ENCODE measurements around the gene FGF8. TPM values are rescaled to one million over a fixed set of nuclear protein-coding genes. Genes with fewer than 3 reads are reported as not detected.

Gene FGF8
- total and polyA plus RNA-seq, 2 donors (not counting 1 experiment from before 2014, with no cell fraction given): not detected

DNA sequence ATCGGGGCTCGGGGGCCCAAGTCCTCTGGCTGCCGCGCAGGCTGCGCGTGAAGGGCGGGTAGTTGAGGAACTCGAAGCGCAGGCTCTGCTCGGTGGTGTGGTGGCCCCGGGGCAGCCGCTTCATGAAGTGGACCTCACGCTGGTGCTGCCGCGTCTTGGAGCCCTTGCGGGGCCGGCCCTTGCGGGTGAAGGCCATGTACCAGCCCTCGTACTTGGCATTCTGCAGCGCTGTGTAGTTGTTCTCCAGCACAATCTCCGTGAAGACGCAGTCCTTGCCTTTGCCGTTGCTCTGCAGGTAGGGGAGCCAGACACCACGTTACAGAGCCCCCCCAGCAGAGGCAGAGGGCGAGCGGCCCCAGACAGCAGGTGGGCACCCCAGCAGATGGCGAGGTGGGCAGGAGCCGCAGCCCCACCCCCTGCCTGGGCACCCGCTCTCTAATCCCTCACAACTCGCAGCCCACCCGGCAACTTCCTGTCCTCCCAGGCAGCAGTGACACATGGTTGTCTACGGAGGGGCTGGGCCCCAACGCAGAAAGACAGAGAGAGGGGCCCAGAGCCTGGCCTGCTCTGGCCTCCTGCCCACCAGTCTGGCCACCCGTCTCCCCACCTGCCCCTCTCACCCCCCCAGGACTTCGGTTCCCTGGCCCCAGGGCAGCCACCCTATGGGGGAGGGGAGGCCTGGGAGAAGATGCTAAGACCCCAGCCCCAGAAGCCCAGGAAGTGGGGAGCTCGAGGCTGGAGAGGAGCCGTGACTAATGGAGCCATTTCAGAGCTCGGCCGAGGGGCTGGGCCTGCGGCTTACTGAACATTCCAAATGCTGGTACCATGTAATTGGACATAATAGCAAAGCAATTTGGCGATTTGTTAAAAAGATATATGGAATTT lies 5.3 kb downstream of the FGF8 start:
- Histone ChIP-seq H3K4me2 (ENCODE audit: extremely low read depth, insufficient read depth, low read length) (no peak overlapping the region), H3K27me3 (ENCODE audit: control insufficient read depth, insufficient read depth, low read length) (peaks cover 65% of the 10 kb centered on the region), H3K36me3 (ENCODE audit: control insufficient read depth, insufficient read depth, low read length) (no peaks in the 10 kb centered on the region), H3K9me3 (ENCODE audit: control insufficient read depth, insufficient read depth, low read depth, low read length) (no peaks in the 10 kb centered on the region), H3K9ac (ENCODE audit: insufficient read depth, low read length) (no peak overlapping the region), H3K27ac (ENCODE audit: insufficient read depth, low read length) (no peak overlapping the region), H3K4me1 (ENCODE audit: control insufficient read depth, extremely low read depth, insufficient read depth, low read length) (no peaks in the 10 kb centered on the region), H3K4me3 (replicated peaks in 1 of 4; ENCODE audit: control extremely low read depth in 1 of 4, insufficient read depth in 1 of 4, low read depth in 3 of 4, low read length in 4 of 4) (no peak overlapping the region), H4K20me1 (ENCODE audit: control insufficient read depth, extremely low read depth, insufficient read depth, low read length) (no peaks in the 10 kb centered on the region), H3K79me2 (ENCODE audit: control insufficient read depth, insufficient read depth, low read length) (no peaks in the 10 kb centered on the region), H2AFZ (ENCODE audit: low read length) (no peak overlapping the region)
- TF ChIP-seq, protein P1, sequence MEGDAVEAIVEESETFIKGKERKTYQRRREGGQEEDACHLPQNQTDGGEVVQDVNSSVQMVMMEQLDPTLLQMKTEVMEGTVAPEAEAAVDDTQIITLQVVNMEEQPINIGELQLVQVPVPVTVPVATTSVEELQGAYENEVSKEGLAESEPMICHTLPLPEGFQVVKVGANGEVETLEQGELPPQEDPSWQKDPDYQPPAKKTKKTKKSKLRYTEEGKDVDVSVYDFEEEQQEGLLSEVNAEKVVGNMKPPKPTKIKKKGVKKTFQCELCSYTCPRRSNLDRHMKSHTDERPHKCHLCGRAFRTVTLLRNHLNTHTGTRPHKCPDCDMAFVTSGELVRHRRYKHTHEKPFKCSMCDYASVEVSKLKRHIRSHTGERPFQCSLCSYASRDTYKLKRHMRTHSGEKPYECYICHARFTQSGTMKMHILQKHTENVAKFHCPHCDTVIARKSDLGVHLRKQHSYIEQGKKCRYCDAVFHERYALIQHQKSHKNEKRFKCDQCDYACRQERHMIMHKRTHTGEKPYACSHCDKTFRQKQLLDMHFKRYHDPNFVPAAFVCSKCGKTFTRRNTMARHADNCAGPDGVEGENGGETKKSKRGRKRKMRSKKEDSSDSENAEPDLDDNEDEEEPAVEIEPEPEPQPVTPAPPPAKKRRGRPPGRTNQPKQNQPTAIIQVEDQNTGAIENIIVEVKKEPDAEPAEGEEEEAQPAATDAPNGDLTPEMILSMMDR (conservative IDR thresholded peaks at IDR 0.05 in 1 of 2, IDR thresholded peaks at IDR 0.05 in 1 of 2; ENCODE audit: low read depth in 1 of 2, low read length in 2 of 2): no peak
- TF ChIP-seq EZH2 (IDR thresholded peaks at IDR 0.05; ENCODE audit: low read length, missing control alignments): no peak
- DNase-seq (ENCODE audit: low read depth in 2 of 2): no peak

DNA sequence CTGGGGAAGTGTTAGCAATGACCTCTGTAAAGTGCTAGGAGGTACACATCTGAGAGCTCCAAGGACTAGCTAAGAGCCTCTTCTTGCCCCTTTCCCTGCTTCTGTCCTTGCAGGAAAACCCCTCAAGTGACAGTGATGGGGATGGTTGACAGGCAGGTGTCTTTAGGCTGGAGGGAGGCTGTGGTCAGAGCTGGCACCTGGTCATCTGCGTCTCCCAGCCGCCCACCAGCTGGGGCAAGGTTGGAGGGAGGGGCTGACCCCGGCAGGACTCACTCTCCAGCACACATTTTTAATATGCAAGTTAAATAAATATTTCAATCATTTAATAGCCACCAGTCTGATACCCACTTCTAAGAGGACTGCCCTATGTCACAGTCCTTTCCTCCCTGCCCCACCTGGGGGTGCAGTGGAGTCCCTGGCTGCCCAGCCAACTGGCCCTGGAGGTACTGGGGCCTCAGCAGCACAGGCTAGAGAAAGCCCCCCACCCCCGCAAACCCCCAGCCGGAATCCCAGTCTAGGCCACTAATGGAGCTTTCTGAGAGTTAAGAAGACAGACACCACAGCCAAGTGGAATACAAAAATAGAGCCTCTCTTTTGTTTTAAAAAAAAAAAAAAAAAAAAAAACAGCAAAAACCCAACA lies 6.3 kb downstream of the FGF8 start:
- no peak for TF ChIP-seq EZH2 (IDR thresholded peaks at IDR 0.05; ENCODE audit: low read length, missing control alignments)
- TF ChIP-seq, protein P1 (conservative IDR thresholded peaks at IDR 0.05 in 1 of 2, IDR thresholded peaks at IDR 0.05 in 1 of 2; ENCODE audit: low read depth in 1 of 2, low read length in 2 of 2): no peak
- no peak for DNase-seq (ENCODE audit: low read depth in 2 of 2)
- H3K9ac ChIP-seq (ENCODE audit: insufficient read depth, low read length): no peak overlapping the region
- no peak overlapping the region for H3K4me3 ChIP-seq (replicated peaks in 1 of 4; ENCODE audit: control extremely low read depth in 1 of 4, insufficient read depth in 1 of 4, low read depth in 3 of 4, low read length in 4 of 4)
- H3K4me2 ChIP-seq (ENCODE audit: extremely low read depth, insufficient read depth, low read length): no peak overlapping the region
- H3K36me3 ChIP-seq (ENCODE audit: control insufficient read depth, insufficient read depth, low read length): no peaks in the 10 kb centered on the region
- H3K79me2 ChIP-seq (ENCODE audit: control insufficient read depth, insufficient read depth, low read length): no peaks in the 10 kb centered on the region
- no peaks in the 10 kb centered on the region for H4K20me1 ChIP-seq (ENCODE audit: control insufficient read depth, extremely low read depth, insufficient read depth, low read length)
- no peak overlapping the region for H2AFZ ChIP-seq (ENCODE audit: low read length)
- H3K4me1 ChIP-seq (ENCODE audit: control insufficient read depth, extremely low read depth, insufficient read depth, low read length): no peaks in the 10 kb centered on the region
- H3K9me3 ChIP-seq (ENCODE audit: control insufficient read depth, insufficient read depth, low read depth, low read length): no peaks in the 10 kb centered on the region
- peaks cover 64% of the 10 kb centered on the region for H3K27me3 ChIP-seq (ENCODE audit: control insufficient read depth, insufficient read depth, low read length)
- H3K27ac ChIP-seq (ENCODE audit: insufficient read depth, low read length): no peak overlapping the region

DNA sequence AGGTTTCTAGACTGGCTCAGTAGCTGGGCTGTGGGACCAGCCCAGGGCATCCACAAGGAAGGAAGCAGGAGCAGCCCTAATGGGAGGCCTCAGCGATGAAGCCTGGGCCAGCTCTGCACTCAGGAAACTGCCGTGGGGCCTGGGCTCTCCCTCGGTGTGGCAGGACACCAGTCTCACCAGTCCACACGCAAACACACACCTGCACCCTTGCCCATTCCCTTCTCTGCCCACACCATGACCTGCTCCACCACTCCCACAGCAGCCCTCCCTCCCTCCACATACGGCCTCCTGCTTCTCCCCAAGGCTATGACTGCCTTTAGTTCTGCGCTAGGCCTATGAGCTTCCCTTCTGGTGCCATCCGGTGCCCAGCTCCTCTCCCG lies 7.1 kb downstream of the FGF8 start:
- TF ChIP-seq, protein P1 (conservative IDR thresholded peaks at IDR 0.05 in 1 of 2, IDR thresholded peaks at IDR 0.05 in 1 of 2; ENCODE audit: low read depth in 1 of 2, low read length in 2 of 2): no peak
- TF ChIP-seq EZH2 (IDR thresholded peaks at IDR 0.05; ENCODE audit: low read length, missing control alignments): no peak
- H4K20me1 ChIP-seq (ENCODE audit: control insufficient read depth, extremely low read depth, insufficient read depth, low read length): no peaks in the 10 kb centered on the region
- no peak overlapping the region for H3K4me2 ChIP-seq (ENCODE audit: extremely low read depth, insufficient read depth, low read length)
- no peak overlapping the region for H2AFZ ChIP-seq (ENCODE audit: low read length)
- H3K79me2 ChIP-seq (ENCODE audit: control insufficient read depth, insufficient read depth, low read length): no peaks in the 10 kb centered on the region
- no peaks in the 10 kb centered on the region for H3K4me1 ChIP-seq (ENCODE audit: control insufficient read depth, extremely low read depth, insufficient read depth, low read length)
- no peak for DNase-seq (ENCODE audit: low read depth in 2 of 2)
- H3K9me3 ChIP-seq (ENCODE audit: control insufficient read depth, insufficient read depth, low read depth, low read length): no peaks in the 10 kb centered on the region
- no peaks in the 10 kb centered on the region for H3K36me3 ChIP-seq (ENCODE audit: control insufficient read depth, insufficient read depth, low read length)
- no peak overlapping the region for H3K4me3 ChIP-seq (replicated peaks in 1 of 4; ENCODE audit: control extremely low read depth in 1 of 4, insufficient read depth in 1 of 4, low read depth in 3 of 4, low read length in 4 of 4)
- peaks cover 58% of the 10 kb centered on the region for H3K27me3 ChIP-seq (ENCODE audit: control insufficient read depth, insufficient read depth, low read length)
- no peak overlapping the region for H3K9ac ChIP-seq (ENCODE audit: insufficient read depth, low read length)
- no peak overlapping the region for H3K27ac ChIP-seq (ENCODE audit: insufficient read depth, low read length)

All from fibroblast of lung (primary cell).